PC-9 (cell line): ENCODE measurements around the gene ADGRA1.

Source experiments
- EZH2 ChIP-seq: fragments of 200-600 bp; sonication (generic); IDR thresholded peaks from 2 replicates; pipeline ENCODE4 v1.8.0; 2017; ENCODE audit warnings: antibody characterized with exemption, low read depth
- TF ChIP-seq, protein P1 (sequence below): fragments of 200-600 bp; sonication (generic); conservative IDR thresholded peaks from 2 replicates; pipeline ENCODE4 v1.6.1; 2017; ENCODE audit warnings: mixed run types, antibody characterized with exemption, mild to moderate bottlenecking, moderate library complexity

DNA sequence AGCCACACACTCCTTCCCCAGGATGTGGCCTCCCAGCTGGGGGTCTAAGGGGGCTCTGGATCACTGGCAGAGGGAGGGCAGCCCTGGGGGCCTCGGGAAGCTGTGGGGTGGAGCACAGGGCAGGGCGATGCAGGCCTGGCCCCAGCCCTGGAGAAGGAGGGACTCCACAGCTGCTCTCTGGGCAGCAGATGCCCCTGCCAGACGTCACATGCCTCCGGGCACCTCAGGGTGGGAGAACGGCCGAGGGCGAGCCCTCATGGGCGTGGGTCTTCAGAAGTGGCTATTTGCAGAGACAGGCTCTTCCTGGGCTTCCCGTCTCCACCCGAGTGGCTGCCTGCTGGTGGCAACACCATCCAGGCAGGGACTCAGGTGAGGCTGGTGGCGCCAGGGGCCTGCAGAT is 16.0 kb upstream of the ADGRA1 start:
- TF ChIP-seq, protein P1, sequence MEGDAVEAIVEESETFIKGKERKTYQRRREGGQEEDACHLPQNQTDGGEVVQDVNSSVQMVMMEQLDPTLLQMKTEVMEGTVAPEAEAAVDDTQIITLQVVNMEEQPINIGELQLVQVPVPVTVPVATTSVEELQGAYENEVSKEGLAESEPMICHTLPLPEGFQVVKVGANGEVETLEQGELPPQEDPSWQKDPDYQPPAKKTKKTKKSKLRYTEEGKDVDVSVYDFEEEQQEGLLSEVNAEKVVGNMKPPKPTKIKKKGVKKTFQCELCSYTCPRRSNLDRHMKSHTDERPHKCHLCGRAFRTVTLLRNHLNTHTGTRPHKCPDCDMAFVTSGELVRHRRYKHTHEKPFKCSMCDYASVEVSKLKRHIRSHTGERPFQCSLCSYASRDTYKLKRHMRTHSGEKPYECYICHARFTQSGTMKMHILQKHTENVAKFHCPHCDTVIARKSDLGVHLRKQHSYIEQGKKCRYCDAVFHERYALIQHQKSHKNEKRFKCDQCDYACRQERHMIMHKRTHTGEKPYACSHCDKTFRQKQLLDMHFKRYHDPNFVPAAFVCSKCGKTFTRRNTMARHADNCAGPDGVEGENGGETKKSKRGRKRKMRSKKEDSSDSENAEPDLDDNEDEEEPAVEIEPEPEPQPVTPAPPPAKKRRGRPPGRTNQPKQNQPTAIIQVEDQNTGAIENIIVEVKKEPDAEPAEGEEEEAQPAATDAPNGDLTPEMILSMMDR: no peak
- TF ChIP-seq EZH2: no peak
